Measurements from ENCODE around the gene ATP2B2.

Gene ATP2B2

GRCh38 chr3:10340046-10340445, 165.3 kb downstream of the ATP2B2 start (continued):
- no peak for TF ChIP-seq SETDB1 (IDR thresholded peaks at IDR 0.05; ENCODE audit: insufficient read length, low read length)
- TF ChIP-seq HOXC10 (CRISPR knock-in tag; IDR thresholded peaks at IDR 0.05), result no peak
- no peak for TF ChIP-seq ZNF423 (tag by site-specific recombination; IDR thresholded peaks at IDR 0.05)
- TF ChIP-seq ZNF449 (tag by site-specific recombination; IDR thresholded peaks at IDR 0.05), result no peak
- TF ChIP-seq BCL11B (tag by site-specific recombination; IDR thresholded peaks at IDR 0.05; ENCODE audit: low read depth), result no peak
- TF ChIP-seq PRDM2 (tag by site-specific recombination; IDR thresholded peaks at IDR 0.05; ENCODE audit: borderline replicate concordance), result no peak
- no peak for TF ChIP-seq ELK4 (IDR thresholded peaks at IDR 0.05; ENCODE audit: borderline replicate concordance, low read depth, low read length)
- TF ChIP-seq ZBTB11 (tag by site-specific recombination; conservative IDR thresholded peaks at IDR 0.05; ENCODE audit: low read depth), result no peak

- TF ChIP-seq IKZF3 (tag by site-specific recombination; IDR thresholded peaks at IDR 0.05) (no peak), ZBTB44 (tag by site-specific recombination; IDR thresholded peaks at IDR 0.05) (no peak), ZNF155 (tag by site-specific recombination; IDR thresholded peaks at IDR 0.05) (no peak), ZNF610 (tag by site-specific recombination; IDR thresholded peaks at IDR 0.05; ENCODE audit: borderline replicate concordance) (no peak), ZNF704 (tag by site-specific recombination; IDR thresholded peaks at IDR 0.05) (no peak), ZNF311 (tag by site-specific recombination; IDR thresholded peaks at IDR 0.05; ENCODE audit: borderline replicate concordance) (no peak), ZNF544 (tag by site-specific recombination; IDR thresholded peaks at IDR 0.05) (no peak), REST (tag by site-specific recombination; IDR thresholded peaks at IDR 0.05) (no peak)
- no peaks in the 10 kb centered on the region for H3K4me1 ChIP-seq (ENCODE audit: control insufficient read depth, insufficient read depth, low read length)
- no peak overlapping the region for H3K27ac ChIP-seq (ENCODE audit: extremely low read depth, low read depth, low read length)
- no peak overlapping the region for H3K4me3 ChIP-seq (ENCODE audit: low read depth, low read length)
- H3K9me3 ChIP-seq (ENCODE audit: control insufficient read depth, insufficient read depth, low read depth, low read length), result no peaks in the 10 kb centered on the region
- ChIA-PET CTCF (interaction anchor here (1.0 to 1.3 kb wide), 2 partner anchors 13 to 17 kb away, joined by 3 to 7 read pairs; no protein-coding TSS in a partner anchor), POLR2A (no interaction called here)
- no peaks in the 10 kb centered on the region for H3K36me3 ChIP-seq (ENCODE audit: control insufficient read depth in 2 of 2, insufficient read depth in 1 of 2, low read length in 2 of 2)
These were observed 165.9 kb downstream of the ATP2B2 start for GRCh38 chr3:10339376-10339955.
